Activated naive CD4-positive, alpha-beta T cell treated with anti-CD3 and anti-CD28 coated beads for 36 hours (primary cell): ENCODE data around the gene AFF3. TPM values are rescaled to one million over a fixed set of nuclear protein-coding genes. Genes with fewer than 3 reads are reported as not detected.
"Not testable (repeated sequence)": the region's sequence is repeated elsewhere in the genome, so short reads cannot be mapped to it uniquely, and the experiment has no call there.

Experiments
- CTCF ChIA-PET: fragments of 350-600 bp; sonication (Branson Sonifier 250); formaldehyde crosslinking; loops from one replicate; lab custom pipeline; 2021; ENCODE audit warnings: antibody characterized with exemption; lab: Charles Lee
- DNase-seq: peaks from one replicate; pipeline ENCODE4 v3.0.0-alpha.2; 2020
- H3K27ac Mint-ChIP-seq: one replicate; pipeline ENCODE4 v1.8.0; 2021; ENCODE audit warnings: mild to moderate bottlenecking, mixed read lengths
- H3K27me3 Mint-ChIP-seq: one replicate; pipeline ENCODE4 v1.8.0; 2021; ENCODE audit warnings: low read depth, mixed read lengths
- H3K36me3 Mint-ChIP-seq: one replicate; pipeline ENCODE4 v1.8.0; 2021; ENCODE audit warnings: low read depth, mixed read lengths
- H3K4me1 Mint-ChIP-seq: one replicate; pipeline ENCODE4 v1.8.0; 2021; ENCODE audit warnings: low read depth, mixed read lengths
- H3K4me3 Mint-ChIP-seq: one replicate; pipeline ENCODE4 v1.8.0; 2021; ENCODE audit warnings: mild to moderate bottlenecking, moderate library complexity, mixed read lengths
- H3K9me3 Mint-ChIP-seq: one replicate; pipeline ENCODE4 v1.8.0; 2021; ENCODE audit warnings: mixed read lengths
- intact Hi-C: fragments of 100-400 bp; cut with micrococcal nuclease; formaldehyde crosslinking; loops from one replicate; pipeline ENCODE4 v1.15.1; 2023
- total RNA-seq, 2 experiments: library from RNA; stranded (reverse); gene quantifications; one replicate each; pipeline ENCODE4 v1.2.3, GENCODE V29; 2021

The AFF3 gene
- total RNA-seq, 2 experiments from 2014 or later = 1.5 to 2.1 TPM

- no peaks in the 10 kb centered on the region for H3K27me3 Mint-ChIP-seq
- CTCF ChIA-PET = no interaction called here
- peaks cover 5% of the 10 kb centered on the region for H3K36me3 Mint-ChIP-seq
- peaks cover 1% of the 10 kb centered on the region for H3K9me3 Mint-ChIP-seq
- no peak overlapping the region for H3K4me3 Mint-ChIP-seq
- intact Hi-C loops = no loop called here
- no peak for DNase-seq
- H3K27ac Mint-ChIP-seq = no peak overlapping the region
- no peaks in the 10 kb centered on the region for H3K4me1 Mint-ChIP-seq
Observed at GRCh38 chr2:99670768-99671734, 471.3 kb downstream of the AFF3 start.

DNA sequence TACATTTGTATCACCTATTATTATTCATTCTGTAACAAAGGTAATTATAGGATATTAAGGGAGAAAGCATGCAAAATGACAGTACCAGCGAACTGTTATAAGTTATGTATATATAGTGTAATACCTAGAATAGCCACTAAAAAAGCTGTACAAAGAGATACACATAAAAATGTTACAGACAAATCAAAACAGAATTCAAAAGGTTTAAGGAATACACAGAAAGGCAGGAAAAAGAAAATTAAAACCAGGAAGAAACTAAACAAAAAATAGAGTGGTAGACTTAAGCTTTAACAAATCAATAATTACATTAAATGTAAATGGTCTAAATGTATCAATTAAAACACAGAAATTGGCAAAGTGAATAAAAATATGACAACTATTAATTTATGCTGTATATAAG is 476.1 kb downstream of the AFF3 start:
- Mint-ChIP-seq H3K4me1 (no peaks in the 10 kb centered on the region), H3K27ac (no peak overlapping the region), H3K36me3 (peaks cover 5% of the 10 kb centered on the region), H3K27me3 (no peaks in the 10 kb centered on the region), H3K9me3 (peaks cover 1% of the 10 kb centered on the region), H3K4me3 (no peak overlapping the region)
- intact Hi-C loops = no loop called here
- CTCF ChIA-PET = interaction anchor here (1.0 kb wide), 1 partner anchor 108 kb away, joined by 3 read pairs; no protein-coding TSS in a partner anchor
- no peak for DNase-seq

- Mint-ChIP-seq H3K27ac (no peak overlapping the region), H3K9me3 (peaks cover 1% of the 10 kb centered on the region), H3K36me3 (peaks cover 3% of the 10 kb centered on the region), H3K4me1 (no peaks in the 10 kb centered on the region), H3K27me3 (no peaks in the 10 kb centered on the region), H3K4me3 (no peak overlapping the region)
- CTCF ChIA-PET = no interaction called here
- DNase-seq = no peak
- intact Hi-C loops = no loop called here
Observed at GRCh38 chr2:99663641-99664040, 478.7 kb downstream of the AFF3 start.

DNA sequence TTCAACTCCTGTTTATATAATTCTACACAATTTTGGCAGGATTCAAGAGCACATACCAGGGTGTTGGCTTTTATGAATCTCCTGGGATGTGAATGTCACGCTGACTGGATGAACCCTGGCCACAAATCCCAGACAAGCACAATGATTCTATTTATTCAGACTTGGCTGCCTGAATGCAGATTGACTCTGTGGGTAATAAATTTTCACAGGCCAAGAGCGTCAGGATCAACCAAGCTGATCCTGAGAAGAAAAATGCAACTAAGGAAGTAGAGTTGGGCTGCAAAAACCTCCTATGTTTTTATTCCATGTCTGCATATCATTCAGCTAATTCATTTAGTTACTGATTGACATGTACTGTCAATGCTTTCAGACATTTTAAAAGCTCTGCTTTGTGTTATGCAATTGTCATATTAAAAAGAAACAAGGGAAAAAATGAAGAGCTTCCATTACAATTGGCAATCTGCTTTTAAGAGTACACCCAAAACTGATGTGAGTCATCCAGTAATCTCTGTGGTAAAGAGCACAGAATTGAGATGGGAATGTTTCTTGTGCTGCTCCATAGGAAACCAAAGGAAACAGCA is 479.5 kb downstream of the AFF3 start:
- intact Hi-C loops = no loop called here
- H3K36me3 Mint-ChIP-seq = peaks cover 3% of the 10 kb centered on the region
- CTCF ChIA-PET = no interaction called here

GRCh38 chr2:99661761-99662160 is 480.6 kb downstream of the AFF3 start:
- H3K9me3 Mint-ChIP-seq, H3K27me3 Mint-ChIP-seq, CTCF ChIA-PET, DNase-seq, H3K4me3 Mint-ChIP-seq, intact Hi-C loops, H3K36me3 Mint-ChIP-seq, H3K4me1 Mint-ChIP-seq, H3K27ac Mint-ChIP-seq: not testable (repeated sequence)

More for the DNA sequence above, 479.5 kb downstream of the AFF3 start:
- H3K9me3 Mint-ChIP-seq = peaks cover 1% of the 10 kb centered on the region
- H3K27me3 Mint-ChIP-seq = no peaks in the 10 kb centered on the region
- no peaks in the 10 kb centered on the region for H3K4me1 Mint-ChIP-seq
- H3K4me3 Mint-ChIP-seq = no peak overlapping the region
- no peak for DNase-seq
- H3K27ac Mint-ChIP-seq = no peak overlapping the region

DNA sequence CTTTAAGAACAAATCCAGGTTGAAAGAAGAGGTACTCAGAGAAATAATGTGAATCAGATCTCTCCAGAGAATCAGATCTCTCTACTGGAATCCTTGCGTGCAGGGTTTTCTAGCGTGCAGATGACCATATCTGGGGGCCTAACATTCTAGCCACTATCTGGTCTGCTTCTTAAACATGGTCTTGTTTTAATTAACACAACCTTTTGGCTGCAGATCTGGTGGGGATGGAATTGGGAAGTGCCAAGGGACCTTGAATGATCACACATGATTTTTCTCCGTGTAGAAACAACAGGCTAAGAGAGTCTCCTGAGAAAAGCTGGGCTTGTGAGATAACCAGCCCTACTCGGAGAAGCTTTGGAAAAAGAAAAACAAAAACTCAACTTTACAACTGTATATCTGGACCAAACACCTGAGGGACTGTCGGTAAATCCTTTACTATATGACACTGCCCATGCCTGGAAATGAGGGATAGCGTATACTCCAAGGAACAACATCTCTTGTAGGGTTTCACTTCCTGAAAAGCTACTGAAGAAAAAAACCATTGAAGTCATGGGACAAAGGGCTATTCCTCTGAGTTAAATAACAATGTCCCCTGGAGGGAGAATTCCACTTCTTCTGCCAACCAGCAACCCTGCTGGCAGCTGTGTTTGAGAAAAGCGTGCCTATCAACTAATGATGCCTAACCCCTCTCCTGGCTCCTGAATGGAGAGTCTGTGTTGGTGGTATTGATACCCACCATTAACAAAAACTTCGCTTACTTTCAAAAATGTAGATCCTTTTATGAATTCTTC is 481.6 kb downstream of the AFF3 start:
- Mint-ChIP-seq H3K9me3 (no peaks in the 10 kb centered on the region), H3K4me3 (no peak overlapping the region), H3K27me3 (no peaks in the 10 kb centered on the region), H3K4me1 (no peaks in the 10 kb centered on the region), H3K27ac (no peak overlapping the region), H3K36me3 (no peaks in the 10 kb centered on the region)
- intact Hi-C loops = no loop called here
- DNase-seq = no peak
- CTCF ChIA-PET = no interaction called here

GRCh38 chr2:99659874-99660273 is 482.5 kb downstream of the AFF3 start:
- no peak for DNase-seq
- intact Hi-C loops = no loop called here
- Mint-ChIP-seq H3K4me3 (no peak overlapping the region), H3K4me1 (no peaks in the 10 kb centered on the region), H3K27me3 (no peaks in the 10 kb centered on the region), H3K27ac (no peak overlapping the region), H3K9me3 (no peaks in the 10 kb centered on the region), H3K36me3 (no peaks in the 10 kb centered on the region)
- CTCF ChIA-PET = no interaction called here

DNA sequence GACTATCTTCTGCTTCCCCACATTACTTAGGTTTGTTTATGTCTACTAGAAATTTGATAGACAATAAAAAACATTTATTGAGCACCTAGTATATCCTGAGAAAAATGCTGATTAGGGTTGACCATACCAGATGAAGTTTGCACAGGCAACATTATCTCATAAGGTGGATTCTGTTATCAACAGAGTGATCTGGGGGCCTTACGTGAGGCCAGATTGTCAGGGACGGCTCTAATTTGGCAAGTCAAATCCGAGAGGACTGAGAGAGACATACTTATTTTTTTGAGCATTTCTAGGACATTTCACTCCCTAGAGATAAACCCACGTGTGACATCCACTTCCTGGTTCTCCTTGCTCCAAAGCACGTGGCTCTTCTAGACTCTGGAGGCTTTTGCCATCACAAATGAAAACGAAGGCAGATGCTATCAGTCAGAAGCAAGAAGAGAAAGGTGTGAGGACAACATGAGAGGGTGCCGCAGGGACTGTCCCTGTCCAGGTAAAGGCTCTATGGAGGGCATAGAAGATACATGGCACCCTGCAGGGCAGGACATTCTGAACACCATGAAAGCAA is 484.6 kb downstream of the AFF3 start:
- Mint-ChIP-seq H3K27me3 (no peaks in the 10 kb centered on the region), H3K36me3 (no peaks in the 10 kb centered on the region), H3K4me1 (no peaks in the 10 kb centered on the region), H3K27ac (no peak overlapping the region), H3K9me3 (no peaks in the 10 kb centered on the region), H3K4me3 (no peak overlapping the region)
- DNase-seq = no peak
- CTCF ChIA-PET = no interaction called here
- intact Hi-C loops = no loop called here

DNA sequence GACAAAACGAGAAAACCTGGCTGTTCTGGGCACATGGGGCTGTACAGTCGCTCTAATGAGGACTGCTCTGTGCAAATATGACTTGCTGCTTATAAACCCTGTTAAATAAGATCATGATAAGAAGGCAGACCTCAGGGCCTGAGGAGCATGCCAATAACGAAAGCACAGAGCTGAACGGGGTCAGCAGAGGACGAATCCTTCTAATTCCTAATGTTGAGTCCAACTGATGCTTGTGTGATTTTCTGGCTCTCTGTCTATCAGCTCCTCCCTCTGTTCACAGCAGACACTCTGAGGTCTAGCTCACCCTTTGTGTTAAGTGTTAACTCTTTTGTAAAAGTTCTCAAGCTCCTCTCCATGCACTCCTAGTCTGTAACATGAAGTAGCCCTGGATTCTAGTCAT is 485.4 kb downstream of the AFF3 start:
- Mint-ChIP-seq H3K4me3 (no peak overlapping the region), H3K27me3 (no peaks in the 10 kb centered on the region), H3K9me3 (no peaks in the 10 kb centered on the region), H3K36me3 (no peaks in the 10 kb centered on the region), H3K27ac (no peak overlapping the region), H3K4me1 (no peaks in the 10 kb centered on the region)
- intact Hi-C loops = no loop called here
- no peak for DNase-seq
- CTCF ChIA-PET = no interaction called here

- Mint-ChIP-seq H3K27me3 (no peaks in the 10 kb centered on the region), H3K27ac (no peak overlapping the region), H3K4me3 (no peak overlapping the region), H3K4me1 (no peaks in the 10 kb centered on the region), H3K36me3 (no peaks in the 10 kb centered on the region), H3K9me3 (no peaks in the 10 kb centered on the region)
- intact Hi-C loops = no loop called here
- DNase-seq = no peak
- CTCF ChIA-PET = no interaction called here
Observed at GRCh38 chr2:99653433-99653832, 489.0 kb downstream of the AFF3 start.

DNA sequence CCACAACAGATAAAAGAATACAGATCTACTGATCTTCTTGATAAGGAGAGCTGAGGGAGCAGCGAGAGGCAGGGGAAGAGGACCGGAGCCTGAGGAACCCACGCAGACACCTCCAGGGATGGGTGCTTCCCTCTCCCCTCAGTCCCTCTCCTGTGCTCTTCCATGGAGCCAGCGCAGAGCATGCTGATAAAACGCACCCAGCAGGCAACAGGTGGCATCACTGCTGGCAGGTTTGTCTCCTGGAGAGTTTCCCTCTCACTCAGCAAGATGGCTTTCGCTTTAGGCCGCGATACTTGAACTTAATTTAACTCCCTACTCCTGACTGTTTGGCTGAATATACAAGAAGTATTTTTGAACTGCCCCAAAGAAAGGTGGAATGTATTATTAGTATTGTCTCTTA is 489.5 kb downstream of the AFF3 start:
- no peaks in the 10 kb centered on the region for H3K4me1 Mint-ChIP-seq
- H3K4me3 Mint-ChIP-seq = no peak overlapping the region
- H3K9me3 Mint-ChIP-seq = no peaks in the 10 kb centered on the region
- intact Hi-C loops = no loop called here
- H3K36me3 Mint-ChIP-seq = no peaks in the 10 kb centered on the region
- no peaks in the 10 kb centered on the region for H3K27me3 Mint-ChIP-seq
- H3K27ac Mint-ChIP-seq = no peak overlapping the region
- no peak for DNase-seq
- CTCF ChIA-PET = no interaction called here

DNA sequence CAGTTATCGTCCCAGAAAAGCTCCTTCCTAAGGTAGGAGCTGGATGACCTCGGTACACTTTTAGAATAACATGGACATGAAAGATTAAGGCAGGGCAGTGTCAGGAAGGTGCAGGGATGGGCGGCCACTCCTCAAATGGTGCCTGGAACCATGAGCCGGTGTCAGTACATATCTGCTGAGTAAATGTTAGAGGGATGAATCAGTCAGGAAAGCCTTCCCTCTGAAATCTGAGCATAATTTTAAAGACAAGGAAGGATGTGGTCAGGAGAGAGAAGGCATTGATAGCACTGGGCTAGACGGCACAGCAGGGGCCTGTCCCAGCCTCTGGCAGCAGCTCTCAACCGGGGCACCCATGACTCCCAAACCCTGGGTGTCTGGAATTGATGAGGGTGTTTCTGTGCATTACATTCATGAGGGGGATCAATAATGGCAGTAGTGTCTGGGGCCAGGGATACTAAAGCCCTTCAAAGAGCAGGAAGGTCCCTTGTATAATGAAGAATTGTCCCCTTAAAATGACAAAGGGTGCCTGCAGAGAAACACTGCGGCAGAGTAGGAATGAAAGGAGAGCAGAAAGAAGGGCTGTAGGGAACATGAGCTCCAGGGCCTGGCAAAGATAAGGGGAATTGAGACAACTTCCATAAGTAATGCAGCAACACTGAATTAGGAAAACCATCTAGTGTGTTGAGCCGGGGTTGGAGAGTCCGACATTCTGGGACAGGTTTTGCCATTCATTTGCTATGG is 490.3 kb downstream of the AFF3 start:
- CTCF ChIA-PET = no interaction called here
- intact Hi-C loops = no loop called here
- Mint-ChIP-seq H3K9me3 (no peaks in the 10 kb centered on the region), H3K4me3 (no peak overlapping the region), H3K27me3 (no peaks in the 10 kb centered on the region), H3K36me3 (peaks cover 2% of the 10 kb centered on the region), H3K4me1 (no peaks in the 10 kb centered on the region), H3K27ac (no peak overlapping the region)
- no peak for DNase-seq
